ENCODE data around the gene LRBA.
A peak's percentile ranks its signal among the peaks of the same experiment; 100 is the strongest.
"Not testable (repeated sequence)": the region's sequence is repeated elsewhere in the genome, so short reads cannot be mapped to it uniquely, and the experiment has no call there.

LRBA gene

GRCh38 chr4:150801833-150802232, 213.3 kb downstream of the LRBA start:
- DNase-seq (ENCODE audit: low read depth), result no peak

- no peak for DNase-seq (ENCODE audit: low read depth)
Observed at GRCh38 chr4:150799207-150799606, 215.9 kb downstream of the LRBA start.

- DNase-seq (ENCODE audit: low read depth), result no peak
Observed at GRCh38 chr4:150794706-150795105, 220.4 kb downstream of the LRBA start.

DNA sequence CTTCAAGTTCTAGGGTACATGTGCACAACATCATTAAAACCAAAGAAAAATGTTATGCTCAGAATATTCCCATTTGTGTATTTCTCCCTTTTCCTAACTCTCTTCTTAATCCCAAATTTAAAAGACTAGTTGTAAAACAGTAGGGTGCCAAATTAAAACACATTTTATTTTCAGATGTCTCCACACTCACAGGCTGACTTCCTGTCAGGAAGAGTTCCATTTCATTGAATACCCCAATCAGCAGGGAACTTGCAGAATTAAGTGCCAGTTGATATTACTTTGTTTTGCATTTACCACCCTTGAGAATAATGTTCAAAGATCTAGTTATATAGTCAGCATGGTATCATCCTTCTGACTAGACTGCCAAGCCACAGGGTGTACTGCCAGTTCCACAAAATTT, 225.2 kb downstream of the LRBA start:
- DNase-seq (ENCODE audit: low read depth), result no peak

DNA sequence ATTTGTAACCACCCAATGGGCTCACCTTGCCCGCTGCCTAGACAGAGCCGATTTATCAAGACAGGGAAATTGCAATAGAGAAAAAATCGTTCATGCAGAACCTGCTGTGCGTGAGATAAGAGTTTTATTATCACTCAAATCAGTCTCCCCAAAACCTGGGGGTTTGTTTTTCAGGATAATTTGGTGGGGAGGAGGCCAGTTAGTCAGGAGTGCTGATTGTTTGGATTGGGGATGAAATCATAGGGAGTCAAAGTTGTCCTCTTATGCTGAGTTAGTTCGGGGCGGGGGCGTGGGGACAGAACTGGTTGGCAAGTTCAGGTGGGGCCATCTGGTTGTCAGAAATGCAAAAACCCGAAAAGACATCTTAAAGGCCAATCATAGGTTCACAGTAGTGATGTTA, 230.1 kb downstream of the LRBA start:
- no peak for DNase-seq (ENCODE audit: low read depth)

DNA sequence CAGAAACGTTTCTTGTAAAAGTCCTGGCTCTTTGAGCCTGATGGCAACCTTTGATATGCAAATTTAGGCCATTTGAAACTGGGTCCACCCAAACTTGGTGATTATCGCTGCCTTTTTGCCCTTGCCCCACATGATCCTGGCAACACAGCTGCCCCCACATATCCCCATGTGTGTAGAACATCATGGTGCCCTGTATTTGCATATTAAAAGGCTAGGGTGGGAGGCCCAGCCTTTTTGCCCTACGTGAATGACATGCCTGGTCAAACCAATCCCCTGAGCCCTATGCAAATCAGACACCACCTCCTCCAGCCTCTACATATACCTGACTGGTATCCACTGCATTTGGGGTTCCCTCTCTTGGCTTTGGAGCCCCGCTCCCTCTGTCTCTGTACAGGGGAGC, 230.8 kb downstream of the LRBA start:
- DNase-seq (ENCODE audit: low read depth), result no peak

GRCh38 chr4:150782921-150783320, 232.2 kb downstream of the LRBA start:
- no peak for DNase-seq (ENCODE audit: low read depth)

DNA sequence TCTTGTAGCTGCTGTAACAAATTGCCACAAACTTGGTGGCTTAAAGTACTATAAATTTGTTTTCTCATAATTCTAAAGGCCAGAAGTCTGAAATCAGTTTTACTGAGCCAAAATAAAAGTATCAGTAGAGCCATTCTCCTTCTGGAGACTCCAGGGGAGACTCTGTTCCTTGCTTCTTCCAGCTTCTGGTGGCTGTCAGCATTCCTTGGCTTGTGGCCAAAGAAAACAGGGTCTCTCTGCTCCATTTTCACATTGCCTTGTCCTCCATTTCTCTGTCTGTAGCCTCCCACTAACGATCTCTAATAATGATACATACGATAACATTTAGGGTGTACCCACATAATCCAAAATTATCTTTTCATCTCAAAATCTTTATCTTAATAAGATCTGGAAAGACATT, 232.8 kb downstream of the LRBA start:
- no peak for DNase-seq (ENCODE audit: low read depth)

DNA sequence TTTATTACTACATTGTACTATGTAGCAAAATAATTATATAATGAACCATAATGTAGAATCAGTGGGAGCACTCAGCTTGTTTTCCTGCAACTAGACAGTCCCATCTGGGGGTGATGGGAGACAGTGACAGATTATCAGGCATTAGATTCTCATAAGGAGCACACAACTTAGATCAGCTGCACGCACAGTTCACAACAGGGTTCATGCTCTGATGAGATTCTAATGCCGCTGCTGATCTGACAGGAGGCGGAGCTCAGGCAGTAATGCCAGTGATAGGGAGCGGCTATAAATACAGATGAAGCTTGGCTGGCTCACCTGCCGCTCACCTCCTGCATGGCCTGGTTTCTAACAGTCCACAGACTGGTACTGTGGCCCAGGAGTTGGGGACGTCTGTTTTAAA, 233.9 kb downstream of the LRBA start:
- no peak for DNase-seq (ENCODE audit: low read depth)

- DNase-seq (ENCODE audit: low read depth), result no peak
Observed at GRCh38 chr4:150779707-150780106, 235.4 kb downstream of the LRBA start.

- no peak for DNase-seq (ENCODE audit: low read depth)
Observed at GRCh38 chr4:150773729-150774449, 241.2 kb downstream of the LRBA start.

DNA sequence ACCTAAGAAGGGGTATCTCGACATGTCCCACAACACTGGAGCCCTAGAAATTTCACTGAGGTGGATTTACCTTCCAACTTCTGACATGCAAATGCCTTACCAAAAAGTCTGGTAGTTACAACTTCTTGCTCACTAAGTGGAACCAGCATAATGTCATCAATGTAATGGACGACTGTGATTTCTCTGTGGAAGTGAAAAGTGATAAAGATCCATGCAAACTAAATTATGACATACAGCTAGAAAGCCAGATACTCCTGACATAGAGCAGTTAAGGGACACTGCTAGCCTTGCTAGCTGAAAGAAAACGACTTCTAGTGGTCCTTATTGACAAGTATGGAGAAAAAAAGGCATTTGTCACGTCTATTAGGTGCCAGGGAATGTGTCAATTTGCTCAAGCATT, 242.1 kb downstream of the LRBA start:
- DNase-seq (ENCODE audit: low read depth), result no peak

GRCh38 chr4:150771382-150771781, 243.7 kb downstream of the LRBA start:
- DNase-seq (ENCODE audit: low read depth), result no peak

DNA sequence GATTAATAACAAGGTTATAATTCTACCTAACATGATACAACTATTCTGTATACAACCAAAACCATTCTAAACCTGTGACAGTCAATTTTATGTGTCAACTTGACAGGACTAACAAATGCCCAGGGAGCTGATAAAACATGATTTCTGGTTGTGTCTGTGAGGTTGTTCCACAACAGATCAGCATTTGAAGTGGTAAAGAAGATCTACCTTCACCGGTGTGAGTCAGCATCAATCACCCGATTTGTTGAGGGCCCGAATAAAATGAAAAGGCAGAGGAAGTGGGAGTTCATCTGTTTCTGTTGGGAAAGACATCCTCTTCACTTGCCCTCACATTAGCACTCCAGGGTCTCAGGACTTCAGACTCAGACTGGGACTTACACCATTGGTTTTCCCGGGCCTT, 245.2 kb downstream of the LRBA start:
- no peak for DNase-seq (ENCODE audit: low read depth)

DNA sequence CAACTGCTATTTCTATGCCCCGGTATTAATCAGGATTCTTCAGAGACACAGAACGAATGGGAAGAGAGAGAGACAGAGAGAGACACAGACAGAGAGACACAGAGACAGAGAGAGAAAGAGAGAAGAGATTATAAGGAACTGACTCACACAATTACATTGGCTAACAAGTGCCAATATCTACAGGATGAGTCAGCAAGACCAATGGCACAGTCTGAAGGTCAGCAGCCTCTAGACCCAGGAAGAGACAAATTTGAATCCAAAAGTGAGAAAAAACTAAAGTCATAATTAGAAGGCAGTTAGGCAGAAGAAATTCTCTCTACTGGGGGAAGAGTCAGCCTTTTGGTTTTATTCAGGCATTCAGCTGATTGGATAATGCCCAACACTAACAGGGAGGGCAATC, 245.8 kb downstream of the LRBA start:
- DNase-seq (ENCODE audit: low read depth), result peak; percentile 51

DNA sequence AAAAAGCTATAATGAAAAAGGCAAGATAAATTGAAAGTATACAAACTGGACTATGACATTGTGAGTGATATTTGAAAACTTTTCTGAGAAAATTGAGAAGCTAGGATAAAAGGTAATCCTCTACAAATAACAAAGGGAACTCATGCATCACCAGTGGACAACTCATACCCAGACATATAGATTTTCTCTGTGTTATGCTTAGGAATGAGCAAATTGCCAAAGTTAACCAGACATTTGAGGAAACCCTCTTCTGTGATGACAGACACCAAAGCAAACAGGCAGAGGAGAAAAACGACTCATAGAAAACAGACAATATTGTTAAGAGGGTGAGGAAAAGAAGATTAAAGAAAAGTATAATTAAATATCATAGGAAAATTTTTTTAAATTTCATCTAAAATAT, 246.6 kb downstream of the LRBA start:
- no peak for DNase-seq (ENCODE audit: low read depth)

- DNase-seq (ENCODE audit: low read depth), result no peak
Observed at GRCh38 chr4:150765216-150765615, 249.9 kb downstream of the LRBA start.

- DNase-seq (ENCODE audit: low read depth), result no peak
Observed at GRCh38 chr4:150751648-150752047, 263.4 kb downstream of the LRBA start.

- DNase-seq (ENCODE audit: low read depth), result no peak
Observed at GRCh38 chr4:150750824-150751223, 264.3 kb downstream of the LRBA start.

DNA sequence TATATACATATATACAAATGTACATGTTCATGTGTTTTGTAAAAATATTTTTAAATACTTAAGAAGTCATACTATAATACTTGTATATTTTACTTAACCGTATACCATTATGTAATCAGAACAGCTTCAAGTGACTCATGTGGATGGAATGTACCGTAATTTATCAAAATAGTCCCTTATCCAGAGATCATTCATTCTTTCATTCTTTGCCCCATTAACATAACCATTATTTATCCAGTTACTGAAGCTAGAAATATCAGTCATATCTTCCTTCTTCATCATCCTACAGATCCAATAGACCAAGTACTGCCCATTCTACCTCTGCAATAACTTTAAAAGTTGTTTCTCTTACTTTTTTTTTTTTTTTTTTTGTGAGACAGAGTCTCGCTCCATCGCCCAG, 268.9 kb downstream of the LRBA start:
- DNase-seq (ENCODE audit: low read depth), result no peak

GRCh38 chr4:150744570-150744969, 270.5 kb downstream of the LRBA start:
- DNase-seq (ENCODE audit: low read depth), result no peak

- no peak for DNase-seq (ENCODE audit: low read depth)
Observed at GRCh38 chr4:150743564-150744342, 271.3 kb downstream of the LRBA start.

DNA sequence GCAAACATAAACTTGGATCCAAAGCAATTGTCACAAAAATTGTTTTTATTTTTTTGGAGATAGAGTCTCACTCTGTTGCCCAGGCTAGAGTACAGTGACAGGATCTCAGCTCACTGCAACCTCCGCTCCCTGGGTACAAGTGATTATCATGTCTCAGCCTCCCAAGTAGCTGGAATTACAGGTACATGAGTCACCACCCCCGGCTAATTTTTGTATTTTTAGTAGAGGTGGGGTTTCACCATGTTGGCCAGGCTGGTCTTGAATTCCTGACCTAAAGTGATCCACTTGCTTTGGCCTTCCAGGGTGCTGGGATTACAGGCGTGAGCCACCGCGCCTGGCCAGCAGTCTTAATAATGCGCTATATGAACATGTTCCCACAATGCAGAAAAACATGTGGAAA, 272.2 kb downstream of the LRBA start:
- not testable (repeated sequence) for DNase-seq (ENCODE audit: low read depth)

DNA sequence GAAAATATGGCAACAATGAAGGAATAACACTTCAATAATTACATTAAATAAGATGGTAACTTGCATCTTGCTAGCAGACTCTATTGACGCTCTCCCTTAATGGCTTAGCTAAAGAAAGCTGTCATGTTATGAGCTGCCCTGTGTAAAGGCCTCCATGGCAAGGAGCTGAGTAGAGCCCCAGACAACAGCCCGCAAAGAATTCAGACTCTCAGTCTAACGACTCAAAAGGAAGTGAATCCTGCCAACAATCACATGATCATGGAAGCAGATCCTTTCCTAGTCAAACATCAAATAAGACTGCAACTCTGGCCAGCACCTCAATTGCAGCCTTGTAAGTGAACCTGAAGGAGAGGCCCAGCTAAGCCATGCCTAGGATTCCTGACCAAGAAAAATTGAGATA, 275.5 kb downstream of the LRBA start:
- DNase-seq (ENCODE audit: low read depth), result no peak

Measured in GM04503 (cell line).